ENCODE measurements around the gene PRKAG2. TPM values are rescaled to one million over a fixed set of nuclear protein-coding genes. Genes with fewer than 3 reads are reported as not detected.

PRKAG2 gene
- total RNA-seq, 4 donors from 2014 or later: 19.5 to 30.8 (median 27.6) TPM

- DNase-seq: peak; percentile 90 to 93
- H3K9me3 ChIP-seq: no peaks in the 10 kb centered on the region
- H3K4me1 ChIP-seq: peaks cover 26 to 34% of the 10 kb centered on the region in 2 donors
- no peaks in the 10 kb centered on the region for H3K27me3 ChIP-seq
- TF ChIP-seq POLR2A (IDR thresholded peaks at IDR 0.05): peak; percentile 11 to 76
- peak in 2 of 6 experiments; percentile 21 to 33 for TF ChIP-seq CTCF (IDR thresholded peaks at IDR 0.05)
- 0 to 12% methylated on average over 10 of the region's 10 CpGs for WGBS, 2 donors
- H3K36me3 ChIP-seq: no peaks in the 10 kb centered on the region
- no peak overlapping the region for H3K4me3 ChIP-seq (replicated peaks in 1 of 3)
- H3K27ac ChIP-seq: peak overlapping the region; percentile 79 to 86 (median 82)
- intact Hi-C loops (cut with DNase I): no loop called here
Observed at GRCh38 chr7:151736403-151736909, 140.5 kb downstream of the PRKAG2 start.

GRCh38 chr7:151735851-151736402 is 141.0 kb downstream of the PRKAG2 start:
- Histone ChIP-seq H3K4me3 (replicated peaks in 1 of 3) (no peak overlapping the region), H3K36me3 (no peaks in the 10 kb centered on the region), H3K27me3 (no peaks in the 10 kb centered on the region), H3K4me1 (peaks cover 26 to 34% of the 10 kb centered on the region in 2 donors), H3K27ac (peak overlapping the region; percentile 58 to 86 (median 82)), H3K9me3 (no peaks in the 10 kb centered on the region)
- intact Hi-C loops (cut with DNase I): no loop called here
- no peak for DNase-seq
- WGBS, 2 donors: 7 to 34% methylated on average over 9 to 20 of the region's 25 CpGs
- TF ChIP-seq CTCF (IDR thresholded peaks at IDR 0.05) (no peak), POLR2A (IDR thresholded peaks at IDR 0.05) (no peak)

- TF ChIP-seq POLR2A (IDR thresholded peaks at IDR 0.05): no peak
- no peak for TF ChIP-seq CTCF (IDR thresholded peaks at IDR 0.05)
- intact Hi-C loops (cut with DNase I): no loop called here
- DNase-seq: no peak
- H3K4me1 ChIP-seq: peaks cover 21 to 27% of the 10 kb centered on the region in 2 donors
- peak overlapping the region; percentile 58 to 86 (median 82) for H3K27ac ChIP-seq
- no peaks in the 10 kb centered on the region for H3K36me3 ChIP-seq
- no peaks in the 10 kb centered on the region for H3K9me3 ChIP-seq
- WGBS, 2 donors: 84 to 87% methylated on average over 9 of the region's 9 CpGs
- H3K27me3 ChIP-seq: no peaks in the 10 kb centered on the region
- no peak overlapping the region for H3K4me3 ChIP-seq (replicated peaks in 1 of 3)
Observed at GRCh38 chr7:151735186-151735850, 141.6 kb downstream of the PRKAG2 start.

GRCh38 chr7:151732834-151733592 is 143.9 kb downstream of the PRKAG2 start:
- 88 to 91% methylated on average over 9 of the region's 9 CpGs for WGBS, 2 donors
- DNase-seq: no peak
- TF ChIP-seq CTCF (IDR thresholded peaks at IDR 0.05) (no peak), POLR2A (IDR thresholded peaks at IDR 0.05) (no peak)
- intact Hi-C loops (cut with DNase I): no loop called here
- peaks cover 16 to 21% of the 10 kb centered on the region in 2 donors for H3K4me1 ChIP-seq
- no peaks in the 10 kb centered on the region for H3K36me3 ChIP-seq
- H3K9me3 ChIP-seq: no peaks in the 10 kb centered on the region
- no peaks in the 10 kb centered on the region for H3K27me3 ChIP-seq
- H3K4me3 ChIP-seq (replicated peaks in 1 of 3): no peak overlapping the region
- no peak overlapping the region for H3K27ac ChIP-seq

Measured in thyroid gland (tissue), 4 donors.